HEK293 (cell line): ENCODE measurements around the gene FFAR2.

ENCODE experiments used
- CTCF ChIA-PET: fragments of 350-600 bp; formaldehyde crosslinking; extraction: SDS; loops from one replicate; lab custom pipeline; 2021; ENCODE audit warnings: antibody characterized with exemption; lab: Yijun Ruan, JAX
- POLR2A ChIA-PET: fragments of 300-600 bp; formaldehyde crosslinking; extraction: SDS; loops from one replicate; lab custom pipeline; 2020; ENCODE audit warnings: antibody characterized with exemption, inconsistent platforms; lab: Yijun Ruan, JAX
- H3K27ac ChIP-seq: fragments of 200-500 bp; sonication (Bioruptor generic); 2 replicates; pipeline ENCODE4 v1.5.1; 2014; ENCODE audit warnings: low read depth, low read length, control low read depth, inconsistent platforms; ENCODE audit errors: extremely low read depth
- H3K36me3 ChIP-seq, 2 experiments: fragments of 200-500 bp in 1 of 2; sonication (Bioruptor generic) in 1 of 2; 1 replicate in 1 of 2; 2 replicates in 1 of 2; pipeline ENCODE4 v1.5.1; 2014 to 2017; ENCODE audit warnings: inconsistent platforms in 2 of 2, low read length in 2 of 2; ENCODE audit not compliant: control insufficient read depth in 2 of 2, insufficient read depth in 1 of 2
- H3K4me1 ChIP-seq: fragments of 200-500 bp; sonication (Bioruptor generic); 2 replicates; pipeline ENCODE4 v1.5.1; 2014; ENCODE audit warnings: mild to moderate bottlenecking, low read length, inconsistent platforms; ENCODE audit not compliant: control insufficient read depth, insufficient read depth
- H3K4me3 ChIP-seq: 2 replicates; pipeline ENCODE4 v1.5.1; 2011; ENCODE audit warnings: low read depth, mild to moderate bottlenecking, control low read depth, low read length, moderate library complexity
- H3K9me3 ChIP-seq: fragments of 200-500 bp; sonication (Bioruptor generic); 2 replicates; pipeline ENCODE4 v1.5.1; 2014; ENCODE audit warnings: low read depth, low read length, inconsistent platforms; ENCODE audit not compliant: control insufficient read depth, insufficient read depth
- ATF2 ChIP-seq: fragments of 450-650 bp; formaldehyde crosslinking; IDR thresholded peaks from 2 replicates; pipeline ENCODE4 v1.5.1; 2016; ENCODE audit warnings: missing biosample characterization, missing genetic modification characterization, low read depth
- PBX3 ChIP-seq: sonication (generic); formaldehyde crosslinking; IDR thresholded peaks from 2 replicates; pipeline ENCODE4 v1.8.1; 2022; ENCODE audit warnings: mild to moderate bottlenecking, moderate library complexity, missing genetic modification reagents
- PRDM4 ChIP-seq: fragments of 450-650 bp; formaldehyde crosslinking; IDR thresholded peaks from 2 replicates; pipeline ENCODE4 v1.5.1; 2017; ENCODE audit warnings: missing biosample characterization, missing genetic modification characterization
- SETDB1 ChIP-seq: IDR thresholded peaks from one replicate; pipeline ENCODE4 v1.6.1; 2017; ENCODE audit warnings: mild to moderate bottlenecking, low read length, moderate library complexity, mixed read lengths; ENCODE audit not compliant: insufficient read length
- SP7 ChIP-seq: fragments of 450-650 bp; formaldehyde crosslinking; IDR thresholded peaks from 2 replicates; pipeline ENCODE4 v1.5.1; 2016; ENCODE audit warnings: missing biosample characterization, missing genetic modification characterization
- ZBTB26 ChIP-seq: fragments of 450-650 bp; formaldehyde crosslinking; optimal IDR thresholded peaks from 2 replicates; pipeline ENCODE3; 2016; ENCODE audit warnings: missing biosample characterization, mild to moderate bottlenecking, missing genetic modification characterization
- ZFP37 ChIP-seq: fragments of 450-650 bp; formaldehyde crosslinking; IDR thresholded peaks from 2 replicates; pipeline ENCODE4 v1.5.1; 2016; ENCODE audit warnings: missing biosample characterization, missing genetic modification characterization
- ZIC2 ChIP-seq: fragments of 450-650 bp; formaldehyde crosslinking; IDR thresholded peaks from 2 replicates; pipeline ENCODE4 v1.5.1; 2016; ENCODE audit warnings: missing biosample characterization, missing genetic modification characterization
- ZNF114 ChIP-seq: fragments of 450-650 bp; formaldehyde crosslinking; IDR thresholded peaks from 2 replicates; pipeline ENCODE4 v1.5.0; 2017; ENCODE audit warnings: missing biosample characterization, missing genetic modification characterization
- ZNF214 ChIP-seq: fragments of 450-650 bp; formaldehyde crosslinking; IDR thresholded peaks from 2 replicates; pipeline ENCODE4 v1.5.1; 2017; ENCODE audit warnings: missing biosample characterization, mild to moderate bottlenecking, missing genetic modification characterization, borderline replicate concordance
- ZNF24 ChIP-seq: fragments of 450-650 bp; formaldehyde crosslinking; IDR thresholded peaks from 2 replicates; pipeline ENCODE4 v1.5.1; 2016; ENCODE audit warnings: missing biosample characterization, missing genetic modification characterization
- ZNF248 ChIP-seq: fragments of 450-650 bp; formaldehyde crosslinking; IDR thresholded peaks from 2 replicates; pipeline ENCODE4 v1.5.1; 2017; ENCODE audit warnings: missing biosample characterization, missing genetic modification characterization
- ZNF280C ChIP-seq: fragments of 450-650 bp; formaldehyde crosslinking; IDR thresholded peaks from 2 replicates; pipeline ENCODE4 v1.5.1; 2016; ENCODE audit warnings: missing biosample characterization, missing genetic modification characterization
- ZNF398 ChIP-seq: fragments of 450-650 bp; formaldehyde crosslinking; IDR thresholded peaks from 2 replicates; pipeline ENCODE4 v1.5.1; 2017; ENCODE audit warnings: missing biosample characterization, missing genetic modification characterization
- ZNF404 ChIP-seq: fragments of 450-650 bp; formaldehyde crosslinking; IDR thresholded peaks from 2 replicates; pipeline ENCODE4 v1.5.1; 2017; ENCODE audit warnings: missing biosample characterization, missing genetic modification characterization
- ZNF518A ChIP-seq: fragments of 450-650 bp; formaldehyde crosslinking; conservative IDR thresholded peaks from 2 replicates; pipeline ENCODE4 v1.5.1; 2016; ENCODE audit warnings: low read depth, missing biosample characterization, missing genetic modification characterization
- ZNF658 ChIP-seq: fragments of 450-650 bp; formaldehyde crosslinking; IDR thresholded peaks from 2 replicates; pipeline ENCODE4; 2016; ENCODE audit warnings: missing biosample characterization, missing genetic modification characterization
- ZNF701 ChIP-seq: fragments of 450-650 bp; formaldehyde crosslinking; IDR thresholded peaks from 2 replicates; pipeline ENCODE4 v1.5.1; 2016; ENCODE audit warnings: missing biosample characterization, missing genetic modification characterization
- ZNF704 ChIP-seq: fragments of 450-650 bp; formaldehyde crosslinking; IDR thresholded peaks from 2 replicates; pipeline ENCODE4 v1.5.1; 2016; ENCODE audit warnings: missing biosample characterization, missing genetic modification characterization
- ZSCAN16 ChIP-seq: fragments of 450-650 bp; formaldehyde crosslinking; IDR thresholded peaks from 2 replicates; pipeline ENCODE4 v1.5.1; 2016; ENCODE audit warnings: missing biosample characterization, missing genetic modification characterization

FFAR2 gene

GRCh38 chr19:35419805-35420204, 28.3 kb upstream of the FFAR2 start (continued):
- no peak for TF ChIP-seq ZNF280C (tag by site-specific recombination)
- TF ChIP-seq ATF2 (tag by site-specific recombination): no peak
- no peak for TF ChIP-seq SP7 (tag by site-specific recombination)

GRCh38 chr19:35421362-35421761, 26.7 kb upstream of the FFAR2 start:
- ChIA-PET CTCF (interaction anchor here (1.4 kb wide), 1 partner anchor 74 kb away, joined by 7 read pairs; no protein-coding TSS in a partner anchor), POLR2A (no interaction called here)
- H3K27ac ChIP-seq: no peak overlapping the region
- H3K36me3 ChIP-seq: no peaks in the 10 kb centered on the region
- no peaks in the 10 kb centered on the region for H3K9me3 ChIP-seq
- no peaks in the 10 kb centered on the region for H3K4me1 ChIP-seq
- no peak overlapping the region for H3K4me3 ChIP-seq
- TF ChIP-seq ZNF404 (tag by site-specific recombination): no peak
- no peak for TF ChIP-seq ZNF518A (tag by site-specific recombination)
- no peak for TF ChIP-seq ZIC2 (tag by site-specific recombination)
- no peak for TF ChIP-seq ZNF658 (tag by site-specific recombination)
- TF ChIP-seq ZFP37 (tag by site-specific recombination): no peak
- no peak for TF ChIP-seq SETDB1
- TF ChIP-seq ZNF704: no peak
- no peak for TF ChIP-seq ZNF24
- no peak for TF ChIP-seq ZNF214 (tag by site-specific recombination)
- no peak for TF ChIP-seq PBX3 (CRISPR knock-in tag)
- no peak for TF ChIP-seq PRDM4 (tag by site-specific recombination)
- TF ChIP-seq ZSCAN16 (tag by site-specific recombination): no peak
- TF ChIP-seq ZNF248 (tag by site-specific recombination): no peak
- no peak for TF ChIP-seq ZNF701
- TF ChIP-seq ZNF398 (tag by site-specific recombination): no peak
- TF ChIP-seq ZBTB26 (tag by site-specific recombination): no peak
- TF ChIP-seq ZNF114 (tag by site-specific recombination): no peak
